ENCODE measurements around the gene PTPRT. TPM values are rescaled to one million over a fixed set of nuclear protein-coding genes. Genes with fewer than 3 reads are reported as not detected.

Gene PTPRT
- polyA plus RNA-seq, 1 donor from 2014 or later = not detected

DNA sequence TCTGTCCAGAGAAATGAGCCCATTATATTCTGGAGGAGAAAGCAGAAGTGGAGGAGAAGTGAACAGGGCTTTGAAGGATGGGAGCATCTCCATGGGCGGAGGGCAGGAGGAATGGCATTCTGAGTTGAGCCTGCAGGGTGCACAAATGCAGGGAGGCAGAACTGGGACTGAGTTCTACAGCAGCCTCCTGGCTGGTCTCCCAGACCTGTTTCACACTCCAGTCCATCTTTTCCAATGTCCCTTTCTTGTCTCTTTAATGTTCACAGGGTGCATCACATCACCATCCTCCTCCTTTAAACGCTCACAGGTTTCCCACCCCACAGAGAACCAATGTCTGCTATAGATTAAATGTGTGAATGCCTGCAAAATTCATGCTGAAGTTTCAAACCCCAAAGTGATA is 302.9 kb downstream of the PTPRT start:
- H3K36me3 Mint-ChIP-seq = no peaks in the 10 kb centered on the region

DNA sequence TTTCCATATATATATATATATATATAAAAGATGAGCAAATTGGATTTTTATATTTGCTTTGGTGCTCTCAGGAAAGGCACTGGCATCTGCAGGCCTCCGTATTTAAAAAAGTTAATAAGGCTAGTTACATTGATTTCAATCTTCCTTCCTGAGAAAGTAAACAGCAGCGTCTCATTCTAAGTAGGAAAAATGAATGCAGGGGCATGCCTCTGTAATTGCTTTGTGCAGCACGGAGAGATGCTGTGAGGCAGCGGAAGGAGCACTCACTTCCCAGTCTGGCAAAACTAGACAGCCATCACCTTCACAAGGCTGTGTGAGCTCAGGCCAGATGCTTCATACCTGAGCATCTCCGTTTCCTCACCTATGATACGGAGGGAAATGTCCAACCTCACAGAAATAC is 303.7 kb downstream of the PTPRT start:
- Mint-ChIP-seq H3K27ac (no peak overlapping the region), H3K4me3 (no peak overlapping the region), H3K4me1 (no peaks in the 10 kb centered on the region), H3K36me3 (no peaks in the 10 kb centered on the region), H3K9me3 (peaks cover 0 to 12% (median 0%) of the 10 kb centered on the region in 3 donors), H3K27me3 (no peaks in the 10 kb centered on the region)

More for the DNA sequence above, 302.9 kb downstream of the PTPRT start:
- Mint-ChIP-seq H3K4me1 (no peaks in the 10 kb centered on the region), H3K4me3 (no peak overlapping the region), H3K27me3 (no peaks in the 10 kb centered on the region), H3K9me3 (peaks cover 0 to 14% (median 0%) of the 10 kb centered on the region in 3 donors), H3K27ac (no peak overlapping the region)

DNA sequence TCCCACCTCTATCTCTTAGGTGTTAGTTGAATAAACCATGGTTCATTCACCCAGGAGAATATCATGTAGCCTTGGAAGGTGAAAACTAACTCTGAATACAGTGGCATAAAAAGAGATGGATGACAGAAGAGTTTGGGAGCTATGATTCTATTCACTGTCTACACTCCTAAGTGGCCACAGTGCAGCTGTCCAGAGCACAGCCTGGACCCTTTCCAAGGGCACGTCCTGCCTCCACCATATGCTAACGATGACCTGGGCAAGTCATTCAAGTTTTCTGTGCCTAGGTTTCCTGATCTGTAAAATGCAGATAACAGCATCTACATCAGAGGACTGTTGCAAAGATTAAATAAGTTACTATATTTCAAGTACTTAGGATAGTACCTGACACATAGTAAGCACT is 314.1 kb downstream of the PTPRT start:
- Mint-ChIP-seq H3K4me1 (no peaks in the 10 kb centered on the region), H3K27ac (no peak overlapping the region), H3K4me3 (no peak overlapping the region), H3K27me3 (no peaks in the 10 kb centered on the region), H3K9me3 (peaks cover 0 to 6% (median 2%) of the 10 kb centered on the region in 3 donors), H3K36me3 (peaks cover 1% of the 10 kb centered on the region)

DNA sequence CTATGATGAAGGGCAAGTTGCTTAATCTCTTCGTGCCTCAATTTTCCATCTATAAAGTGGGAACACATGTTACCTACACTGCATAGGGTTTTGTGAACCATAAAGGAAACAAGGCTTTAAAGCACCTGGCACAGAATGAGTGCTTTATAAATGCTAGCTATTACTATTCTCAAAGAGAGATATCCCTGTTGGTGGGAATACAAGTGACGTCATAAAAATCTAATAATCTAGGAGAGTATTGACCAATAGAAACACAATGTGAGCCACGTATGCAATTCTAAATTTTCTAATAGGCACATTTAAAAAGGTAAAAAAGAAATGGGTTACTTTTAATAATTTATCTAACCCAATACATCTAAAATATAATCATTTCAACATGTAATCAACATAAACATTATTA is 316.4 kb downstream of the PTPRT start:
- Mint-ChIP-seq H3K27ac (no peak overlapping the region), H3K9me3 (peaks cover 2 to 10% (median 3%) of the 10 kb centered on the region in 3 donors), H3K4me3 (no peak overlapping the region), H3K4me1 (no peaks in the 10 kb centered on the region), H3K36me3 (no peaks in the 10 kb centered on the region), H3K27me3 (no peaks in the 10 kb centered on the region)

DNA sequence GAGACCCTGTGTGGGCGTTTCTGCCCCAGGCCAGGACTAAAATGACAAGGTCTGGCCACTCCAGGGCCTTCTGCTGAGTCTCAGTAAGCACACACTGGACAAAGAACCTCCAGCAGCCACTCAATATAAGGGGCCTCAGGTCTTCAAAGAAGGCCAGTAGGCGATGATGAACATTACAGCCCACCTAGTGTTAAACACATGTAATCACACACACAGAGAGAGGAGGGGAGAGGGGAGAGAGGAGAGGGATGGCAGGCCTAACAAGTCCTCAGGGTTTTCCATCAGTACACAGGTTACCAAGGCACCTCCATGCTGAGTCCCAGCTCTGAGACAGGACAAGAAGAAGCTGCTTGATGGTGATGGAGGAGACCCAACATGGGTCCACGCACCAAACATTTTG is 325.6 kb downstream of the PTPRT start:
- H3K27me3 Mint-ChIP-seq = no peaks in the 10 kb centered on the region
- H3K27ac Mint-ChIP-seq = no peak overlapping the region
- no peaks in the 10 kb centered on the region for H3K4me1 Mint-ChIP-seq
- no peak overlapping the region for H3K4me3 Mint-ChIP-seq
- H3K36me3 Mint-ChIP-seq = no peaks in the 10 kb centered on the region
- peaks cover 0 to 4% (median 3%) of the 10 kb centered on the region in 3 donors for H3K9me3 Mint-ChIP-seq

DNA sequence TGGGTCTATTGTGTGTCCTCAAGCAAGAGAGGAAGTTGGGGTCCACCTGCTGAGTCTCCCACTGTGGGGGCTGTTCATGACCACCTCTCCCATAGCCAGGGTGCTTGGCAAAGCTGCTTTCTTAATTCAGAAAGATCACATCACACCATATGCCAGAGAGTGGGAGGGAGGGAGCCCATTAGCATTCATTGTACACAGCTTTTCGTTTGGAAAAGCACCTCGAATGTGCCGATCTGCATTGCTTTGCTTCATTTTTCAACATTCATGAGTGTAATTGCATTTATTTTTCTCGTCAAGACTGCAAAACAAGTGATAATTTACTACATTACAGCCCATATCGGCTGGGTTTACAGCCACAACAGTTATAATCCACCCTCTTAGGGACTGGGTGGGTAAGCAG is 327.3 kb downstream of the PTPRT start:
- H3K4me1 Mint-ChIP-seq = no peaks in the 10 kb centered on the region
- peaks cover 0 to 6% (median 0%) of the 10 kb centered on the region in 3 donors for H3K9me3 Mint-ChIP-seq
- H3K27me3 Mint-ChIP-seq = no peaks in the 10 kb centered on the region
- H3K4me3 Mint-ChIP-seq = no peak overlapping the region
- no peaks in the 10 kb centered on the region for H3K36me3 Mint-ChIP-seq
- H3K27ac Mint-ChIP-seq = no peak overlapping the region

DNA sequence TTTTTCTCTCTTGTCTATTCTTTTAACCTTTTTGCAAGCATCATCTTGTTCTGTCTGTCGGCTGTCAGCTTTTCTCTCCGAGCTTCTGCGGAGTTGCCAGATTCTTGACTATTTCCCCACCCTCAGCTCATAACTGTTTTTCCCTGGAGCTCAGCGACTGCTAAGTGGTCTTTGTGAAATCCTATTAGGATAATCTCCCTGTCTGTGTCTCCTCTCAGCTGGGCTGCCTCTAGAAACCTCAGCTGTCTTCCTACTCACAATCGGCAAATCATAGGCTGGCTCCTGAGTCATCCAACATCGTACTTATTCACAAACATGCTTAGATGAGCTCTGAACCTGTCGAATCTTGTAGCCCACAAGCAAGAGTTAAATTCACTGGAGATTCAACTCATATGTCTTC is 332.3 kb downstream of the PTPRT start:
- no peak overlapping the region for H3K27ac Mint-ChIP-seq

DNA sequence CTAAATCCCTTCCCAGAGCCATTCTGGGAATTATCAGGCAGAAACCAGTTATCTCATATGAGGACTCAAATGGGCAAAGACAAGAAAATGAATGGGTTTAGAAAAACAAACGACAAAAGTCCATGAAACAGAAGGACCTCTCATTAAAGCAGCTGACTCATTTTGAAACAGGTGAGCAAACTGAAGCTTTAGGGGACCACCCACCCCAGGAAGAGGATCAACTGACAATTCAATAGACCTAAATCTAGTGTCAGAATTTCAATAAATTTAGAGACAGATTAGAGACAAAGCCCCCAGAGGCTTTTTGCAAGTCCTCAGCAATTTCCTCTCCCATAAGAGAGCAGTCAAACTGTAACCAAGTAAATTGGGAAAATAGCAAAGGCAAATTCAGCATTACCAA is 333.8 kb downstream of the PTPRT start:
- H3K36me3 Mint-ChIP-seq = no peaks in the 10 kb centered on the region
- H3K27me3 Mint-ChIP-seq = no peaks in the 10 kb centered on the region
- no peak overlapping the region for H3K4me3 Mint-ChIP-seq
- H3K27ac Mint-ChIP-seq = no peak overlapping the region
- H3K9me3 Mint-ChIP-seq = peaks cover 0 to 10% (median under 1%) of the 10 kb centered on the region in 3 donors
- no peaks in the 10 kb centered on the region for H3K4me1 Mint-ChIP-seq

More for the DNA sequence above, 332.3 kb downstream of the PTPRT start:
- Mint-ChIP-seq H3K4me1 (no peaks in the 10 kb centered on the region), H3K36me3 (no peaks in the 10 kb centered on the region), H3K9me3 (peaks cover 0 to 10% (median 0%) of the 10 kb centered on the region in 3 donors), H3K27me3 (no peaks in the 10 kb centered on the region), H3K4me3 (no peak overlapping the region)

DNA sequence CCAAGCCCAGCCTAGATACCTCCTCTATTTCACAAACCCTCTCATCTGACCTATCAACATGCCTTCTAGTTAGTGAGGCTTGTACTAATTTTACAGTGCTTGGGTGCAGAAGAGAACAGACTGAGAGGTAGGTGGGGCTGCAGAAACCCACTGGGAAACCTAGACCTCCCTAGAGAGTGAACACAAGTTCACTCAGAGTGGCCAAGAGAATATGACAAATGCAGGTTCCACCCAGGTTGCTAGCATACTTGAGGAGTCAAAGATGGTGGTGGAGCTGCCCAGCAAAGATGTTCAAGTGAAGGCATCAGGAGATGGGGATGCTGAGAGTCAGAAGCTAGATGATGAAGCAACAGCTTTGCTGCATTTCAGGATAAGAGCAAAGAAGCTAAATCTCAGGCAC is 337.0 kb downstream of the PTPRT start:
- H3K27ac Mint-ChIP-seq = no peak overlapping the region
- no peaks in the 10 kb centered on the region for H3K36me3 Mint-ChIP-seq
- no peaks in the 10 kb centered on the region for H3K4me1 Mint-ChIP-seq
- H3K4me3 Mint-ChIP-seq = no peak overlapping the region
- peaks cover 0 to 11% (median 4%) of the 10 kb centered on the region in 3 donors for H3K9me3 Mint-ChIP-seq
- H3K27me3 Mint-ChIP-seq = no peaks in the 10 kb centered on the region

DNA sequence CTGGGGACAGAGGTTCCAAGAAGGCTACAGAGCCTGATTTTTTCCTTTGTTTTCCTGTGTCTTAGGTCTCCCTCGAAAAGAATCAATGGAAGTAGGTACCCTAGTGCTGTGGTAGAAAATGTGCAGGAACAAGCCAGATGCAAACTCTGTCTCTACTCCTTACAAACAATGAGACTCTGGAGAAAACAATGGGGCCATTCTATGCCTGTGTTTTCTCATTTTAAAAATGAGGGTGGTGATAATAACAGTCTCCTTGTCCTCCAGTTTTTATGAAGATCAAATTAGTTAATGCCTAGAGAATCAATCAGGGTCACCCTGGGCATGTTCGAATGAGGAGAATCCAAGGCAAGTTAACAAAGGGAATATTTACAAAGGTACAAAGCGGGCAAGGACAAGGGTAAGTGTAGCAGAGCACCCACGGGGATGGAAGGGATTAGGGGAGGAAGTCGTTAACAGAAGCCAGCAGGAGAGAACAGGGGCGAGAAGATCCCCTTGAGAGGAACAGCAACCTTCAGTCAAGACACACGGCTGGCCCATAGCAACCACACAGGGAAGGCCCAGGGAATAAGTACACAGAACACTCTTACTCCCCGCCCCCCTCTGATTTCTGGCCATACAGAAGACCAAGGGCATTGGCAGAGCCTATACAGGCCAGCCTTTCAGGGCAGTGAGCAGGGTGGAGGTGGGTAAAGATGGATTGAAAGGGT is 342.8 kb downstream of the PTPRT start:
- peaks cover 4 to 10% (median 10%) of the 10 kb centered on the region in 3 donors for H3K9me3 Mint-ChIP-seq
- no peak overlapping the region for H3K4me3 Mint-ChIP-seq
- H3K4me1 Mint-ChIP-seq = peaks cover 0 to 1% (median 0%) of the 10 kb centered on the region in 3 donors
- peak overlapping the region in 1 of 3 donors; percentile 47 for H3K27ac Mint-ChIP-seq
- no peaks in the 10 kb centered on the region for H3K27me3 Mint-ChIP-seq
- H3K36me3 Mint-ChIP-seq = no peaks in the 10 kb centered on the region

DNA sequence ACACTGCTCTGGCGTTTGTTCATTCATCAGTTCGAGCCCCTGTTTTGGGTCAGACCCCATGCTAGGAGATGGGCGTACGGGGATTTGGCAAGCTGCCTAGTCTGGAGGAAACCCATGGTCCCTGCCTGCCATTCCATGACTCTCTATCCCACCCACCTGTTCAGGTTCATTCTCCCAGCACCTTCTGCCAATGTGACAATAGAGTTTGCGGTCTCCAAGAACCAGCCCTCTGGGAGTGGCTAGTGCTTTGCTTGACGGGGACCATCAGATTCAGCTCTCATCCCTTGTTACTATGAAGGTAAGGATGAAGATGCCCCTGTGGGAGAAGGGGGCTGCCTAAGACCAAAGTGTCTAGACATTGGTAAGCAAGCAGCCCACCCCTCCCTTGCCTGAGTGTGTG is 345.0 kb downstream of the PTPRT start:
- no peak overlapping the region for H3K4me3 Mint-ChIP-seq
- peaks cover 0 to 1% (median 0%) of the 10 kb centered on the region in 3 donors for H3K4me1 Mint-ChIP-seq
- no peaks in the 10 kb centered on the region for H3K27me3 Mint-ChIP-seq
- peaks cover 2 to 12% (median 7%) of the 10 kb centered on the region in 3 donors for H3K9me3 Mint-ChIP-seq
- H3K36me3 Mint-ChIP-seq = no peaks in the 10 kb centered on the region
- H3K27ac Mint-ChIP-seq = no peak overlapping the region

DNA sequence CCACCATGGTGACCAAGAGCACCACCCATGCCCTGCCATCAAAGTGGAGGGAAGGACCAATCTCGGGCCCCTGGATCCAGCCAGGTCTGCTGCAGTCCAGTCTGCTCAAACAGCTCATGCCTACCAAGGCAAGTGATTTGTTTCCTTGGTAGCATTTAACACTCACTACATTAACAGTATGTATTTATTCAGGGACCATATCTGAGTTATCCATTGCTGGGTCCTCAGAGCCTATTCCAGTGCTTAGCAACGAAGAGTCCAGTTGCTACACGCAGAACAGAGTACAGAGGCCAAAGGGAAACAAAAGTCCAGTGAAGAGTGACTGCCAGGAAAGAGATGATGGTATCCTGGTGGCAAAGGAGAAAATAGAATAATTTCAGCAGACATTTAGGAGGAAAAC is 352.2 kb downstream of the PTPRT start:
- H3K9me3 Mint-ChIP-seq = peaks cover 0 to 5% (median 0%) of the 10 kb centered on the region in 3 donors
- no peaks in the 10 kb centered on the region for H3K36me3 Mint-ChIP-seq
- H3K4me3 Mint-ChIP-seq = no peak overlapping the region
- no peak overlapping the region for H3K27ac Mint-ChIP-seq
- H3K4me1 Mint-ChIP-seq = no peaks in the 10 kb centered on the region
- no peaks in the 10 kb centered on the region for H3K27me3 Mint-ChIP-seq

DNA sequence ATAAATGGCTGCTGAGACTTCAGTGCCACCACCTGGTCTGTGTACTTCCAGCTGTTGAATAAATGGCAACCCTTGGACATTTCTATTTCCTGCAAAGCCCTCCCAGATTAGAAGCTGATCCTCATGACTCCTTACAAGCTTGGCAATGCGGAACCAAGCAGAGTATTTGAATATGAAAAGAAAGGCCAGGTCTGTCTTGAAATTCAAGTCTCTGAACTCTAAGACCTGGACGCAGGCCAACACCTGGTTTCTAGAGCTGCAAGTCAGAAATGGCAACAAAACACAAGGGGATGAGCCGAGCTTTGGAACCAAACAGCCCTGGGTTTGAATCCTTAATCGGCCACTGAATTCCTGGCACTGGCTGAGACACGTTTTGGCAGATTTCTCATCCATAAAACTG is 353.4 kb downstream of the PTPRT start:
- Mint-ChIP-seq H3K4me1 (no peaks in the 10 kb centered on the region), H3K27me3 (no peaks in the 10 kb centered on the region), H3K27ac (no peak overlapping the region), H3K36me3 (no peaks in the 10 kb centered on the region), H3K9me3 (peaks cover 0 to 8% (median 2%) of the 10 kb centered on the region in 3 donors), H3K4me3 (no peak overlapping the region)

DNA sequence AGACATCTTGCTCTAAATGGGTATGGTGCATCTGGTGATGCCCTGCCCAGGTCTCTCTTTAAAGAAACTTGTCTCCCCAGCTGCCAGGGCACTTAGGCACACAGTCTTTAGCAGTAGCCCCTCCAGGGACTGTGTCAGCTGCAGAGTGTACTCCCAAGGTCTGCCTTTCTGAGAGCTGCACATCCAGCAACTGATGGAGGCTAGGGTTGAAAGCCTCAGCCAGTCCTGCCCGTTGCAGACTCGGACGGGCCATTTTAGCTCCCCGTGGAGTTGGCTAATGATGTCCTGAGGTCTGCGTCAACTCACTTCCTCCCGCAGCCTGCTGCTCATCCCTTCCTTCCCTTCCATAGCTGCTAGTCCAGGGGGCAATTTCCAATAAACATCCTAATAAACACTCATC is 381.8 kb downstream of the PTPRT start:
- Mint-ChIP-seq H3K4me3 (no peak overlapping the region), H3K9me3 (peaks cover 0 to 8% (median 8%) of the 10 kb centered on the region in 3 donors), H3K27me3 (no peaks in the 10 kb centered on the region), H3K27ac (no peak overlapping the region), H3K4me1 (no peaks in the 10 kb centered on the region), H3K36me3 (no peaks in the 10 kb centered on the region)

DNA sequence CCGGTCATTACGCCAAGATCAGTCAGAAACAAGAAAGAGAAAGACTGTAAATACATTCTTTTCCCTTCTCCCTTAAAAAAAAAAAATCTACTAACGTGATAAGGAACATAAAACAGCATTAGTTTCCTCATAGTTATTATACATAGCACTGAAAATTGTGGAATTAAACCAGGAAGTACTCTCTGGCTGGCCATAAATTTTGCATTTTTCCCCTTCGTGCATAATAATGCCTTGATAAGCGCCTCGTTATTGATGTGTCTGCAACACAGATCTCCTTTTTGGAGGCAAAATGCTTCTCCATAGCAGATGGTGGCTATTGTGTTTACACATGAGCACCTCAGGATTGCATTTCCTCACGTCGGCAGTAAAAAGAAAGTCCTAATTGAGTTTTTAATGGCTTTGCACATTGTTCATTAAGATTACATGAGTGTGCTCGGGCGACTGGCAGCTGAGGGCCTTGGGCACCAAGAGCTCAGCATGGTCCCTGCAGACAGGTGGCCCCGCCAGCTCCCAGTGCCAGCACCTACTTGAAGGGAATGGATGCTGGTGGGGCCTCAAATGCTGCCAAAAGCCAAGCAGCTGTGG is 394.5 kb downstream of the PTPRT start:
- Mint-ChIP-seq H3K4me1 (no peaks in the 10 kb centered on the region), H3K27me3 (no peaks in the 10 kb centered on the region), H3K9me3 (peaks cover 0 to 16% (median 1%) of the 10 kb centered on the region in 3 donors)

DNA sequence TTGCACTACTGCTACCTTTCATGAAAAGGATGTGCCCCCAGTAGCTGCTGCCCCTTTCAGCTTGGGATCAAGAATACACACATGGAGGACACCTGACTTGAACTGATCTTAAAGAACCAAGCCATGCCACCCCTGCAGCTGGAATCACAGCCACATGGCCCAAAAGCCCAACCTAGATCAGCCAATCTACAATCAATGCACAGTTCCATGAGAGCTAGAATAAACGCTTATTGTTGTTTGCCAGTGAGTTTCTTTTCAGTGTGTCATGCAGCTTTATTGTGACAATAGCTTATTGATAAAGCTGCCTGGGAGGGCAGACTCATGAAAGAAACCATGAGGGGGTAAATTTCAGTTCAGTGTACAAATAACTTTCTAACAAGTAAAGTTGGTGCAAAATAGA is 397.7 kb downstream of the PTPRT start:
- H3K27ac Mint-ChIP-seq = no peak overlapping the region
- peaks cover 0 to 15% (median 0%) of the 10 kb centered on the region in 3 donors for H3K9me3 Mint-ChIP-seq
- H3K4me3 Mint-ChIP-seq = no peak overlapping the region
- no peaks in the 10 kb centered on the region for H3K4me1 Mint-ChIP-seq
- H3K36me3 Mint-ChIP-seq = no peaks in the 10 kb centered on the region
- peaks cover 1% of the 10 kb centered on the region for H3K27me3 Mint-ChIP-seq

More for the DNA sequence above, 394.5 kb downstream of the PTPRT start:
- H3K36me3 Mint-ChIP-seq = no peaks in the 10 kb centered on the region
- no peak overlapping the region for H3K4me3 Mint-ChIP-seq
- no peak overlapping the region for H3K27ac Mint-ChIP-seq
